ENCODE measurements around the gene PALM2AKAP2.
"Not testable (repeated sequence)": the region's sequence is repeated elsewhere in the genome, so short reads cannot be mapped to it uniquely, and the experiment has no call there.

PALM2AKAP2 gene

DNA sequence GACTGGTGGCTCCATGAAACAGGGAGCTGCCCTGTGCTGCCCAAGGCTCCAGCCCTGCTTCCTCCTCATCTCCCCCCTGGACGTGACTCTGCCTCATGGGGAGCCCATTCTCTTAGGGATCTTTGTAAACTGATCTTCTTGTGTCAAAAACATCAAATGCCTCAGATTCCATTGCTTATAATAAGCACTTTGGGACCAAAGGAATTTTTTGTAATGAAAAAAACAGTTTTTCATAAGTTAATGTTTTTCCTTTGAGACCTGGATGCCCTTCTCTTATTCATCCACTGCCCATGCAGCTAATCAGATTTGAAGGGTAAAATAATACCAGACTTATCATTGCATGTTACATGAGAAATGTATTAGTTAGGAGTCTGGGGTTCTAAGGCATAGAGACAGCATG is 41.7 kb downstream of the PALM2AKAP2 start:
- DNase-seq (ENCODE audit: low spot score): no peak
- Mint-ChIP-seq H3K4me3 (no peak overlapping the region), H3K27me3 (ENCODE audit: low read depth) (peaks cover 18% of the 10 kb centered on the region), H3K27ac (no peak overlapping the region), H3K4me1 (ENCODE audit: low read depth) (no peaks in the 10 kb centered on the region), H3K36me3 (ENCODE audit: low read depth) (no peaks in the 10 kb centered on the region), H3K9me3 (no peaks in the 10 kb centered on the region)

DNA sequence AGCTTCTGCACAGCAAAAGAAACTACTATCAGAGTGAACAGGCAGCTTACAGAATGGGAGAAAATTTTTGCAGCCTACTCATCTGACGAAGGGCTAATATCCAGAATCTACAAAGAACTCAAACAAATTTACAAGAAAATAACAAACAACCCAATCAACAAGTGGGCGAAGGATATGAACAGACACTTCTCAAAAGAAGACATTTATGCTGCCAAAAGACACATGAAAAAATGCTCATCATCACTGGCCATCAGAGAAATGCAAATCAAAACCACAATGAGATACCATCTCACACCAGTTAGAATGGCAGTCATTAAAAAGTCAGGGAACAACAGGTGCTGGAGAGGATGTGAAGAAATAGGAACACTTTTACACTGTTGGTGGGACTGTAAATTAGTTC is 45.4 kb downstream of the PALM2AKAP2 start:
- not testable (repeated sequence) for H3K36me3 Mint-ChIP-seq (ENCODE audit: low read depth); H3K9me3 Mint-ChIP-seq; H3K27ac Mint-ChIP-seq; H3K4me1 Mint-ChIP-seq (ENCODE audit: low read depth); H3K4me3 Mint-ChIP-seq; DNase-seq (ENCODE audit: low spot score)
- peaks cover 15% of the 10 kb centered on the region for H3K27me3 Mint-ChIP-seq (ENCODE audit: low read depth)

DNA sequence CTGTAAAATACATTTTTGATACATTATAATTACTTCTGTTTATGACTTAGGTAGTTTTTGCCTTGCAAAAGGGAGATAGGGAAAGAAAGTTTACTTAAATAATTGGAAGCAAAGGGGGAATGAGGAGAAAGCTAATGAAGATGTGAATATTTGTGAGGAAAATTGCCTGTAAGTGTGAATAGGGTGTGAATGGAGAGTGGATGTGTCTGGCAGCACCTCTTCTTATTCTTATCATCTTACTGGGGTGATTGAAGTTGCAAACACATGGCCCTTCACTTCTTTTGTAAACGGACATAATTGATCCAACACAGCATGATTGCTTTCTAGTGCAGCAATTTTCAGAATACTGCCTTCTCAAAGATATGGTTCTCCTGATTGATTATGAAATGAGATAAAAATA is 46.6 kb downstream of the PALM2AKAP2 start:
- H3K9me3 Mint-ChIP-seq: no peaks in the 10 kb centered on the region
- H3K27me3 Mint-ChIP-seq (ENCODE audit: low read depth): peaks cover 17% of the 10 kb centered on the region
- H3K4me1 Mint-ChIP-seq (ENCODE audit: low read depth): no peaks in the 10 kb centered on the region
- no peaks in the 10 kb centered on the region for H3K36me3 Mint-ChIP-seq (ENCODE audit: low read depth)
- no peak overlapping the region for H3K4me3 Mint-ChIP-seq
- no peak for DNase-seq (ENCODE audit: low spot score)
- H3K27ac Mint-ChIP-seq: no peak overlapping the region

DNA sequence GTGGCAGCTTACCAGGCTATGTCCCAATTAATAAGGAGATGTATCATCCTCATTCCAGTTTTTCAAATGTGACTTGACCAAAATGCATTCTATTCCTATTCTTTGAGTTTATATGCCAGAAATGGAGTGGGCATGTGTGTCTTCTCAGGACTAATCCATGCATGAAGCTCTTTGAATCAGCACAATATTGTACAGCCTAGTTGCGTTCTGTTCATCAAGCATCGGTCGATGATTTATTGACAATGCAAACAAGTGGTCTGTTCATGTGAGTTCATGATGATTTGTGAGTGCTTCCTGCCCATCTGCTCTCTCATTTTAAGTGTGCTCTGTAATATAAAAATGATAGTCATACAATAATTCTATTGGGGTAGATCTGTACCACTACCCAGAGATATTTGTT is 48.3 kb downstream of the PALM2AKAP2 start:
- Mint-ChIP-seq H3K27ac (no peak overlapping the region), H3K27me3 (ENCODE audit: low read depth) (peaks cover 17% of the 10 kb centered on the region), H3K4me3 (no peak overlapping the region), H3K9me3 (no peaks in the 10 kb centered on the region), H3K4me1 (ENCODE audit: low read depth) (no peaks in the 10 kb centered on the region), H3K36me3 (ENCODE audit: low read depth) (no peaks in the 10 kb centered on the region)
- no peak for DNase-seq (ENCODE audit: low spot score)

Measured in T-helper 2 cell treated with Interferon-gamma antibody and Interleukin-4, amounts not matched to agents 5 μg/mL and 100 μg/mL, for 36 hours (primary cell).